IPS DF 4.7 (cell line): ENCODE measurements around the gene CRNN.

Source experiments
- DNase-seq: peaks from one replicate; pipeline ENCODE4 v3.0.0-alpha.2; 2013; ENCODE audit warnings: low spot score; ENCODE audit errors: extremely low read depth

CRNN gene

DNA sequence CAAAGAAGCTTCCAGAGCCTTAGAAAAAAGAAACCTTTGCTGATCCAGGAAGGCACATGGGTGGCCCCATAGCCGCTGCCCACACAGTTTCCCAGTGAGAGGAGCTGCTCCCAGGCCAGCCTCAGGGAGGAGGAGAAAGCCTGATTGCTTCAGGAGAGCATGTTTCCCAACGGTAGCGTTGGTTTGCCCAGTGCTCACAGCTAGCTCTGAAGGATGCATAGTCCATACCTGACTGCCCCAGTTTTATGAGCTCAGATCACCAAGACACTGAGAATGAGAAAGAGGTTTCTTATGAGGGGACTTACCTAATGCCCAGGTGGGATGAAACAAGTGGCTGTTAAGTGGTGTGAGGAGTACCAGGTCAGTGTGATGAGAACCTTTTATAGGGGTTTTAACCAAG is at the start of gene CRNN:
TSS of gene CRNN (minus strand) at position 355 of the 400 bp plus-strand sequence. CDS start 2,030 bp downstream, outside the sequence.
- DNase-seq: no peak

DNA sequence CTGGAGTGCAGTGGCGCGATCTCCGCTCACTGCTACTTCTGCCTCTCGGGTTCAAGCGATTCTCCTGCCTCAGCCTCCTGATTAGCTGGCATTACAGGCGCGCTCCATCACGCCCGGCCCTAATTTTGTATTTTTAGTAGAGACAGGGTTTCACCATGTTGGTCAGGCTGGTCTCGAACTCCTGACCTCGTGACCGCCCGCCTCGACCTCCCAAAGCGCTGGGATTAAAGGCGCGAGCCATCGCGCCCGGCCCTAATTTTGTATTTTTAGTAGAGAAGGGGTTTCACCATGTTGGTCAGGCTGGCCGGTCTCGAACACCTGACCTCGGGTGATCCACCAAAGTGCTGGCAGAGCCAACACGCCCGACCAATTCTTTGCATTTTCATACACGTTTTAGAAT is 48.6 kb upstream of the CRNN start:
- DNase-seq: no peak

DNA sequence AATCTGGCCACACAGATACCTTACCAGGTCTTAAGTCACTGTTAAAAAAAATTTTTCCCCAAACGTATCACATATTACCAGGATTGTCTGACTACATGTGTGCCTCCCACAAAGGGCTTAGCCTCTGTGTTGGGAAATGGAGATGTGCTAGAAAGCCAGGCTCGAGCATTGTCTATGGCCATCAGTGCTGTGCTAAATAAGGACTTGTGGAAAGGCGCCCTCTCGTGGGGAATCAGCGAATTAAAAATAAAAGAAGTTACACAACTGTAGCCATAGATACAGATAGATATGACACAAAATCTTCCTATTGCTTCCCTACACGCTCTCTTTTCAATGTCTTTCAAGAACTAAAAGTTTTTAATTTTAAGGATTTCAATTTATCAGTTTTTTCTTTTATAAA is 47.5 kb upstream of the CRNN start:
- peak; percentile 33 for DNase-seq

DNA sequence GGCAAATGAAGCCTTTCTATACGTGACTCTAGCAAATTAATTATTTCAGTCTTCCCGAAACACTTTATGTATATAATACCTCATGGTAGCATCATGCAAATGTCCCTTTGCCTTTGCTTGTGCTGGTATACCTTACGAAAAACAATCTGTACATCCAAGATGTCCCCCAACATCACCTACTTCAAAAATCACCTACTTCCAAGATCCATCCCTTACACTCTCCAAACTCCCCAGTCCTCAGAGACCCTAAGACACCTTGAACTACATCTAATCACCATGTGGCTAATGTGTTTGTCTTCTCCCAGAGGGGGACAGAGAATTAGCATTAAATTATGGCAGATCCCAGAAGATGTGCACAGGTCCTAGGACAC is 46.5 kb upstream of the CRNN start:
- DNase-seq: no peak

DNA sequence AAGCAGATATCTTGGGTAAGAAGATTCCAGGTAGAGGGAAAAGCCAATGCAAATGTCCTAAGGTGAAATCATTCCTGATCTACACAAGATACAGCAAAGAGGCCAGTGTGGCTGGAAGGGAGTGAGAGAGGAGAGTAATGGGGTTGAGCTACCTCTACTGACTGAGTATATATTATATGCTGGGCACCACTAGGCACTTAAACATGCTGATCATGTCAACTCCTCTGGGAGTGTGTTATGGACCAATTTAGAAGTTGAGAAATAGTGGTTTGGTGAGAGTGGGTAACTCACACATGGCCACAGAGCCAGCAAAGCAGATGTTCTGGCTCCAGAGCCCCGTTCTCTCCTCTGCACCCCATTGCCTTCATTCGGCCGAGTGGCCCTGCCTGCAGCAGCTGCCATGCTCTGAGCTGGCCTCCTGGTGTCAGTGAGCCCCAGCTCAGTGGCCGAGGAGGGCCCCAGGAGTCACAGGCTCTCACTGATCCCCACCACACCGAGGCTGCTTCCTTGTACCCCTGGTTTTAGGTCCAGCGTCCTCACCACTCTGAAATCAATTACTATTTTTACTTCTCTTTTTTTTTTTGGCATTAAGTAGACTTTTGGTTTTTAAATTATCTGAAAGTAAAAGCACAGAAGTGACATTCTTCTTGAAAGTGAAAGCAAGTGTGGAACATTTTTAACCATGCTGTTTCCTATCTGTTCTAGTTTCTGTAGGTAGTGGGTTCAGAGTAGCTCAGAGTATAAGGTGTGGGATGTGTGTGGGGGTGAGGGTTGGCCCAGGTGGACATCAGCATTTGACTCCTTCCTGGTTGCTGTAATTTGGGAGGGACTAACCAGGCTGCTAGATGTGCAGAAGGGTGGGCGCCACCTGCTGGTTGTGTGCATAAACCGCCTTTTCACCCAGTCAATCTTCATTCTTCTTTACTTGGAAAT is 45.8 kb upstream of the CRNN start:
- DNase-seq: peak; percentile 41

DNA sequence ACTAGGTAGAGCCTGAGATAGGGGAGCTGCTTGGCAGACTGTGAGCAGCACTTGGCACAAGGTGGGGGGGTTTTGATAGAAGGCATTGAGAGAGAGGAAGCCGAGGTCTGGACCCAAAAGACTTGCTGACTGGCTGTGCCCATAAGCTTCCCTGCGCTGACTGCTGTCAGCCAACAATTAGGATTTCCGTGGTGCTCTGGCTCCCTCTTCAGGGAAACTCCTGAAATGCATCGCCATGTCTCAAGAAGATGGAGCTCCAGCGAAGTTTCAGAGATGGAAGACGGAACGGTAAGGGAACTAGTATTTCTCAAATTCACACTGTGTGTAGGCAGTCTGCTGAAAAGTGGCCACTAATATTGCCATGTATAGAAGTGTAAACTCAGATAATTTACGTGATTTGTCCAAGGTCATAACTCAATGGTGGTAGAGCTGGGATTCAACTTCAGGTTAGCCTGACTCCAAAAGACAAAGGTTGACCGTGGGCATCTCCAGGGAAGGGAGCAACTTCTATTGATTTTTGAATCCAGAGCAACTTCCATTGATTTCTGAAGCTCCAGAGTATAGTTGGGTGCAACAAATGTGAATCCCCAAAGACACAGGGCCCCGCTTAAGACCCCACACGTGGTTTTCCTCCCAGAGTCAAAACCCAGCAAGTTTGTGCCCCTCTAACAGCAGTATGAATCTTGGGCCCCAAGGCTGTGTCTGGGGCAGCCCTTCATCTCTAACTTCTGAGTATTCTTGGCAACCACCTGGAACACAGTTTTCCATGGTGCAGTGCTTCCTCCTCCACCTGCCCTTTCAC is 44.5 kb upstream of the CRNN start:
- peak; percentile 86 for DNase-seq

DNA sequence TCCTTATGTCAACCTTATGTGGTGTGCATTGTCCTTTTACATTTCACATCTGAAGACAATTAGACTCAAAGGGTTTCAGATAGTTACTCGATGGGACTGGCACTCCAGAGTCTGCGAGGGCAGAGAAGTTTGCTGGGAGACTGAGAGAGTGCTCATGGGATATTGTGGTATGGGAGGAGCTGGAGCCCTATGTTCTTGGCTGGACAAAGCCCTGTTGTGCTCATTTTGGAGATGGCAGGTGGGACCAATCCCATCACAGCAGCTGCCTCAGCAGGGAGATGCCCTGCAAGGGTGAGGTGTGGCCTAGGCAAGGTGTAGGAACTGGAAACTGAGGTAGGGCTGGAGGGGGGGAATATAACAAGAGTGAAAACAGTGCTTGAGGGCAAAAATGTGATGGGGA is 43.5 kb upstream of the CRNN start:
- DNase-seq: no peak

DNA sequence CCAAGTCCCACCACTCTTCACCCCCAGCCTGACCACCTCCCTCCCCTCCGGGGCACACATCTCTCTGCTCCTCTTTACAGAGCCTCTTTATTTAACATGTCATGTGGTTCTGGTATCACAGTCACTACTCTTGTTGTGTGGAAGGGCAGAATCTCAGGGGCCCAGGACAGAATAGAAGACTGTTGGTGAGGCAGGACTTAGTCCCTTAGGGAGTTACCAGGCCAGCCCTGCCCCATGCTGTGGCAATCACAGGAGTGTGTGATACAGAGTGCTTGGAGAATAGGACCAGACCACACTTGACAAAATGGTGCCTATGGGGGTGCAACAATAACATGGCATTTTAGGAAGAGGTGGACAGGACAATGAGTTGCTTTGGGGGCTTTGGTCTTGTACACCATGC is 43.0 kb upstream of the CRNN start:
- no peak for DNase-seq

DNA sequence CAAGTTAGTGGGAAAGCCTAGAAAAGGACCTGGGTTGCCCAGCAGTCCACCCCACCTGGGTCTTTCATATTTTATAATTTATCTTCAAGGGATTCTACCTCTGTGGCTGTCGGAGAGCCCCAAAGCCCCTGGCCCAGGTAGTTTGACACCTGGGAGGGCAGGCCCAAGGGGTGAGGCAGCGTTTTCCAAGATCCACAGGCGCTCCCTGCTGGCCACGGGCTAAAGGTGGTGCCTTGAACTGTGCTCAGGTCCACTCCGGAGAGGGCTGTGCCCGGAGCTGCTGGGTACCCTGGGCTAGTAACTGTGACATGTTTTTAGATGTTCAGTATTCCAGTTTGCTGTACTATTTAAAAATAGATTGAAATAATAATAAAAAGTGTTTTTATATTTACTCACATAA is 37.2 kb upstream of the CRNN start:
- DNase-seq: peak; percentile 19

DNA sequence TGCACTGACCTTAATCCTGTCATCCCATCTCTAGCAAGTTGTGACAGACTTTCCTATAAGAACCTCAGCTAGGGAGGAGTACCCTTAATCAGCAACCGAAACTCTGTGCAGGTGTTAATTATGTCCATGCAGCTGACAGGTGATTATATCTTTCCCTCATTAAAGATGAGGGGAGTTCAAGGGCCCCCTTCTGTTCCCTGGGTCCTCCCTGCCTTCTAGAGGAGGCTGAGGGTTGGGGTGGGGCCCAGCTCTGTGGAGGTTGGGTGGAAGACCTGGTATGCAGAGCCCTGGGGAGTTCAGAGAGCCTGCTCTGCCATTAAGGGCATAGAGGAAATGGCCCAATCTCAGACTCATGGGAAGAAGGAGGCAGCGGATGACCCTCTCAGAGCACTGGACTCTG is 35.6 kb upstream of the CRNN start:
- no peak for DNase-seq

DNA sequence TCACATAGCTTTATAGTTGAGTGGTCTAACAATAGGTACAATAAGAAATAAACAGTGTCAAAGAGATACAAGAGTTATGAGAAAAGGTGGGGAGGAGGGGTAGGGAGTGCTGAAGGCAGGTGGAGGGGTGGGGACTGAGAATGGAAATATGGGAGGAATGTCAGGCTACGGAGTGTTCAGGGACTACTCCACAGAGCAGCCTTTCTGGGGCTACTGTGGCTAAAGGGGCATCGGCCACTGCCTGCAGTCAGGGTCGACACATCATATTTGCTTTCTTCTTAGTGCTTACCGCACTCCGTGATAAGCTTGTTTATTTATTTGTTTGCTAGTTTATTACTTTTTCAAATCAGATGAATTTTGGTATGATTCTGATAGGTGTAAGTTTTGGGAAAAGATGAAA is 34.4 kb upstream of the CRNN start:
- no peak for DNase-seq

DNA sequence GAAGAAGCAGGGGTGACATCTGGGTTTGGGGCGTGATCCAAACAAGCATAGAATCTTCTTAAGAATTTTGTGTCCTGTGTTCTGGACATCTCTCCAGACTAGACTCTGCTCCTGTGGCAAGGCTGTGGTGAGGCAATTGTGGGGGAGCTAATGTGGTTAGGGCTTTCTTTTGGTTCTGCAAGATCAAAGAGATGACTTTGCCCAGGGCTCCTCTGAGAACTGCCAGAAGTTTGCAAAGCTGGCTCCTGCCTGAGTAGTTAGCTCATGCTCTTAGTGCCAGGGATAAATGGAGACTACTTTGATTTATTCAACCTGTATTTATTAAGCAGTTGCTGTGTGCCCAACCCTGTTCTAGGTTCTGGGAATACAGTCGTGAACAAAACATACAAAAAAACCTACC is 34.0 kb upstream of the CRNN start:
- no peak for DNase-seq

DNA sequence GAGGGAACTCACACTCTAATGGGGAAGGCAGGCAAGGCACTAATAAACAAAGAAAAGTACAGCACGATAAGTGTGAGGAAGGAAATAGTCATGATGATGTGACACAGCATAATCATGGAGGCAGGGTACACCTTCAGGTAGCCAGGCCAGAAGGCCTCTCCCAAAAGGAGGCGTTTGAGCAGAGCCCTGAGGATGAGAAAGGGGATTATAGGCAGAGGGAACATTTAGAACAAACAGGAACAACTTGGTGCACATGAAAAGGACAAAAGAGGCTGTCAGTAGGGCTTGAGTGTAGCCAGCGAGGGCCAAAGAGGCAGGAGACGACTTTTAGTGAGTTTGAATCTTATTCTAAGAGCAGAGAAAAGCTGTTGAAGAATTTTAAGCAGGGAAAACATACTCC is 33.4 kb upstream of the CRNN start:
- no peak for DNase-seq

DNA sequence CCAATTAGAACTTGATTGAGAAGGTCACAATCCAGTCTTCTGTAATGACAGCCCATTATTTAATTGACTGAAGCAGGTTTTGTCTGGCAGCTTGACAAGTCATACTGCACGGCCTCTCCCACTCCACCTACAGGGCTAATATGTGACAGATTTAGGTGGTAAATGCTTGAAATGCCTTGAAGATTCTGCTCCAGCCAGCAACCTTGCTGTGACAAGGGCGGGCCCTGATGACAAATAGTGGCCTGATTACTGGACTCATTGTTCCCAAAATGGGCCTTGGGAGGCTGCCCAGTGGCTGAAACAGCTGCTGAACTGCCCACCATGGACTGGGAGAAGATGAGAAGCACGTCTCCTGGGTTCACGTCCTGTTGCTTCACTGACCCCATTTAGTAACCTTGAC is 30.0 kb upstream of the CRNN start:
- DNase-seq: no peak

DNA sequence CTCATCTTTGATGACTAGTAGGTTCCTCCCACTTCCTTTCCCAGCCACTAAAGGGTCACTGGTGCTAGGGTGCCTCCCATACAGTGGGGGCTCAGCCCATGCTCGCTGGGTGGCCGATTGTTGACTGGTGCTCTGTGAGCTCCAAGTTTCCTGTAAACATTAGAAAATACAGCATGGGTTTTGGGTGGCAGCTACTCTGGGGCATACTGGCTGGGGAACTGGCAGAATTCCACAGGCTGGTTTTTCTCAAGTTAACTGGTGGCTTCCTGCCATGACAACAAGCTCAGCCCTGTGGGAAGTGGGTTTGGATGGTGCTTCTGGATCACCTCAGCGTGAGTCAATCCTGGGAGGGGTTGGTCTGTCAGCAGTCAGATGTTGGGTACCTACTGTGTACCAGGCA is 28.7 kb upstream of the CRNN start:
- DNase-seq: no peak

DNA sequence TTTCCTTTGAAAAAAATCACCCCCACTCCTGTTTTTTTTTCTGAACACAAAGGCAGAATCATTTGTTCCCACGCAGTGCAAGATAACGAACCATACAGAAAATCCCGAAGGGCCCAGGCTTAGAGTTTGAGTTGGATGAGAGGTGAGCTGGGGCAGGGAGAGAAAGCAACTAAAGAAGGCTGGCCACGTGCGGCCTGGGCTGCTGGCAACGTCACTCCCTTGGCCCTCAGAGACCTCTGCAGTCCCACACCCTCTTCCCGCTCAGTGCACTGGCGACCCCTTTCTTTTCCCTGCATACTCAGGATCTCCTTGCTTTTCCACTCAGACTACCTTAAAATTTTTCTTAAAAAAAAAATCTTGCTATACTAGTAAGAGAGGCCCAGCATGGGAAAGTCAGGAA is 28.2 kb upstream of the CRNN start:
- no peak for DNase-seq

DNA sequence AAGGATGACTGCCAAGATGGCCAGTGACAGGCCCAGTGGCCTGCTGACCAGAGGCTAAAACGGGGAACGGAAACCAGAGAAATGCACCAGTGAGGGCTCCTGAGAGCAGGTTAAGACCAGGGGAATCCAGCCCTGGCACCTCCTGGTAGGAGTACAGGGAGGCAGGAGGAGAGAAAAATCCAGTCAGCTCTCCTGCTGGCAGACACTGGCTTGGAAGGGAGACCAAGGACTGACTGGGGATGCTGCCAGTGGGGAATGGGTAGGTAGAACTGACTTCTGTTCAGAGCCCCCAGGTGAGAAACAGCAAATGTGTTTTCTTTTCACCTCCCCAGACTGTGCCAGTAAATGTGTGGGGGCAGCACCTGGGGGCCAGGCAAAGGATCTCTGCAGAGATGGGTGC is 27.7 kb upstream of the CRNN start:
- DNase-seq: no peak

DNA sequence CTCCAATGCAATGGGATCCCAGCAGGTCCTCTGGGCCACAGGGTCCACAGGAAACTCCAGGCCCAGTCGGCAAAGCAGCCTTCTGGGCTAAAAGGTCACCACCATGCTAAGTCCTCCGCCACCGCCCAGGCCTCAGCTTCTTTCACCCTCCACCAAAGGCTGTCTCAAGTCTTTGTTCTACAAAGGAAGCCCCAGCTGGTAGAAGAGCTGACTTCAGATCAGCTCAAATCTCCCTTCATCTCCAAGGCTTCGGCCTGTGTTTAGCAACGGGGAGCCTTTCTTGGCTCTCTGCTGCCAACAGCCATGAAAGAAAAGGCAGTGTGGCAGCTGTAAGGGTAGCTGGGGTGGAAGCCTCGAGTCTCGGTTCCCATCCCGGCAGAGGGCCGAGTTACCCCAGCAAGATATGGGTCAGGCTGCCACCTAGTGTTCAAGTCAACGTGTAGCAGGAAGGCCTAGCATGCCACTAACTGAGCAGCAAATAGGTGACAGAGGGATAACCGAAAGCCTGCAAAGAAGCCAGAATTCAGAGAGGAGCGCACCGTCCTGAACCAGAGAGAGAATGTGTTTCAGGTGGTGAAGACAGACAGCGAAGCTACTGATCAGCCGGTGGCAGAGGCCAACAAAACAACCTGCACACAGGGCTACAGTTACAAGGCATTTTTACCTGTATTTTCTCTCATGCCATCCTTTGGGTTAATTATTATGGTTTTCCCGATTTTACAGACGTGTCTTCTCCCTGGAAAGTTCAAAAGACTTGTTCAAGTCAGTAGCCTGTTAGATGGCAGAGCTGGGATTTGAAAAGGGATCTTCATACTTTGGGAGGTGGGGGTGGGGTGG is 26.8 kb upstream of the CRNN start:
- DNase-seq: peak; percentile 87

DNA sequence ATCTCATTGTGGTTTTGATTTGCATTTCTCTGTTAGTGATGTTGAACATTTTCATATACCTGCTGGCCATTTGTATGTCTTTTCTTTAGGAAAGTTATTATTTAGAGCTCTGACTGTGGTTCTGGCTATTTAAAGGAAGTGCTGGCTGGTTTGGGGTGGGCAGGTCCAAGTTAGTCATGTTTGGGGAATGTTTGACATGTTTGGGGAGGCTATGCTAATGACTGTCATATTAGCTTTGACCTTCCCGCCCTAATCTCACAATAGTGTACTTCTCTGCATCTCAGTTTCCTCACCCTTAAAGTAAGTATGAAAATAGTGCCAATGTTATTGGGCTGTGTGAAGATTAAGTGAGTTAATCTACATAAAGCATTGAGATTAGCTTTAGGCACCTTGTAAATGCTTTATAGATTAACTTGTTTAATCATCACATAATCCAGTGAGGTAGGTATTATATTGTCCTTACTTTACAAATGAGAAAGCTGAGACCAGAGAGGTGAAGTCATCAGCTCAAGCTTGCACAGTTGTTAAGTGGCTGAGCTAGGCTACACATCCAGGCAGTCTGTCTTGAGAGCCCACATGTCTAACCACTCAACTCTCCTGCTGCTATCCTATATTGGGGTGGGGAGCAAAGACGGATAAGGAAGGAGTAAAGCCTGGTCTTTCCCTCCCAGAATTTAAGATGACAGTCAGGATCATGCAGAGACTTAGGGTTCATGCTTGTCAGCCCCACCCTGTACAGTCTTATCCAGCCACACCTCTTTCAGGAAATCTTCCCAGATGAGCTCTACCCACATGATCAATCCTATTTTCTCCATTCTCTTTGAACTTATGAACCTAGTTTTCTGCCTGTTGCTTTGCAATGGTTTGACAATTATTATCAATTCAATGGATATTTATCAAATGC is 22.8 kb upstream of the CRNN start:
- no peak for DNase-seq

DNA sequence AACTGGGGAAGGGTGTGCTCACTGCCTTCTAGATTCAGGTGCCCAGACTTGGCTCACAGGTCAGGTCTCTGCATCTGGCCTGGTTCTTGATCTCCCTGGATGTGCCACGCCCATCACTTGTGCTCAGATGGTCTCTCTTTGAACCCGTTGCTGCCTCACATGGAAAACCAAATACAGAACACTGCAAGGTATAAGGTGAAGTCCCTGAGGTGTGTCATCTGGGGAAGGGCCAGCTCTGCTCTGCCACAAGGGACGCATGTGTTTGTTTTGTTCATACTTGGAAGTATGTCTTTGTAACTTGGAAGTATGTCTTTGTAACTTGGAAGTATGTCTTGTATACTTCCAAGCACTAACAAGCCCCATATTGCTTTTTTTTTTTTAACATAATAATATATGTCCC is 13.4 kb upstream of the CRNN start:
- no peak for DNase-seq

DNA sequence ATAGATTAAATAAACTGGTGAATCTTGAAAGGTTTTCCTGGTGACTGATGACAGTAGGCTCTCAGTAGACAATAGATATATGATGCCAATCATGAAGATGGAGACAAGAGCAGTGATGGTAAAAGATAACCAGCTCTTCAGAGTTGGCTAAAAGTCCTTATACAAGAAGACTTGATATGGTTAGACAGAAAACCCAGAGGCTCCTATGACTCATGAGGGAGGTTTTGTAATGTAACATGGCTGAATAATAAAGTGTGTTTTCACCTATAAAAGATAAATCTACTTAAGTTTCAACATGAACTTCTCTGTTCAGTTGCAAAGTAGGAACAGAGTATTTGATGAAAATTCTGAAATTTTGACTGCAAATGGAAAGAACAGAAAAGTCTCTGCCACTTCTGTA is 12.7 kb upstream of the CRNN start:
- DNase-seq: no peak
